Glutamatergic neuron (in vitro differentiated cells): ENCODE measurements around the gene PRELP. TPM values are rescaled to one million over a fixed set of nuclear protein-coding genes. Genes with fewer than 3 reads are reported as not detected.

ENCODE experiments used
- DNase-seq: peaks from one replicate; pipeline ENCODE4 v3.0.0; 2022
- H3K27ac Mint-ChIP-seq: one replicate; pipeline ENCODE4 v1.8.0; 2020; ENCODE audit warnings: mild to moderate bottlenecking, mixed read lengths, inconsistent platforms; ENCODE audit not compliant: unreplicated experiment
- H3K27me3 Mint-ChIP-seq: one replicate; pipeline ENCODE4 v1.8.0; 2020; ENCODE audit warnings: mild to moderate bottlenecking, moderate library complexity, mixed read lengths, inconsistent platforms; ENCODE audit not compliant: unreplicated experiment
- H3K36me3 Mint-ChIP-seq: one replicate; pipeline ENCODE4 v1.8.0; 2020; ENCODE audit warnings: mild to moderate bottlenecking, mixed read lengths, inconsistent platforms; ENCODE audit not compliant: unreplicated experiment
- H3K4me1 Mint-ChIP-seq: one replicate; pipeline ENCODE4 v1.8.0; 2020; ENCODE audit warnings: mild to moderate bottlenecking, low read depth, mixed read lengths, inconsistent platforms; ENCODE audit not compliant: unreplicated experiment
- H3K4me3 Mint-ChIP-seq: one replicate; pipeline ENCODE4 v1.8.0; 2020; ENCODE audit warnings: mild to moderate bottlenecking, mixed read lengths, inconsistent platforms; ENCODE audit not compliant: unreplicated experiment
- H3K9me3 Mint-ChIP-seq: one replicate; pipeline ENCODE4 v1.8.0; 2020; ENCODE audit warnings: mild to moderate bottlenecking, moderate library complexity, mixed read lengths, inconsistent platforms; ENCODE audit not compliant: unreplicated experiment
- total RNA-seq: library from RNA; stranded (reverse); fragmentation: NEBNext Ultra II Directional; extraction: Animal tissue kit (Norgen Biotek cat#: 25700); gene quantifications from one replicate; pipeline ENCODE4 v1.2.1, GENCODE V29; 2021; ENCODE audit not compliant: unreplicated experiment
- TF ChIP-seq, protein P1 (sequence below): fragments of 200-600 bp; sonication (generic); IDR thresholded peaks from one replicate; pipeline ENCODE4 v1.5.0; 2021; ENCODE audit not compliant: partially characterized antibody, unreplicated experiment

Gene PRELP
- total RNA-seq, 1 donor from 2014 or later = not detected

DNA sequence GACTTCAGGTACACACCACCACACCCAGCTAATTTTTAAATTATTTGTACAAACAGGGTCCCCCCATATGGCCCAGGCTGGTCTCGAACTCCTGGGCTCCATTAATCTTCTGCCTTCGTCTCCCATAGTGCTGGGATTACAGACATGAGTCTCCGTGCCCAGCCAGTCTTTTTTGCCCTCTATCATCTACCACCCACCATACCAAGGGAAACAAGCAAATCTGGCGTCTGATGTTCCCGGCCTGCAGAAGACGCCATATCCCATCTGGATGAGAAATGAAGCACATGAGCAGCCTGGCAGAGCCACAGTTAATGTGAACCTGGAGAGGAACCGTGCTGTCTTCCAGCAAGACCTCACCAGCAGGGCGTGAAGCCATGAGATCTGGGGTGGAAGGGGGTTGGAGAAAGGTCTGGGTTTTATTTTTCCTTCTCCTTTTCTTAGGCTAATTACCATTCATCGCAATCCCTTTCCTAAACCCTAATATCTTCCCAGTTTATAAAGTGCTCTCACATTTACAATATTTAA, 1.8 kb upstream of the PRELP start:
- peaks cover 9% of the 10 kb centered on the region for H3K9me3 Mint-ChIP-seq
- H3K27me3 Mint-ChIP-seq = peaks cover 5% of the 10 kb centered on the region
- H3K4me1 Mint-ChIP-seq = peaks cover 6% of the 10 kb centered on the region
- TF ChIP-seq, protein P1, sequence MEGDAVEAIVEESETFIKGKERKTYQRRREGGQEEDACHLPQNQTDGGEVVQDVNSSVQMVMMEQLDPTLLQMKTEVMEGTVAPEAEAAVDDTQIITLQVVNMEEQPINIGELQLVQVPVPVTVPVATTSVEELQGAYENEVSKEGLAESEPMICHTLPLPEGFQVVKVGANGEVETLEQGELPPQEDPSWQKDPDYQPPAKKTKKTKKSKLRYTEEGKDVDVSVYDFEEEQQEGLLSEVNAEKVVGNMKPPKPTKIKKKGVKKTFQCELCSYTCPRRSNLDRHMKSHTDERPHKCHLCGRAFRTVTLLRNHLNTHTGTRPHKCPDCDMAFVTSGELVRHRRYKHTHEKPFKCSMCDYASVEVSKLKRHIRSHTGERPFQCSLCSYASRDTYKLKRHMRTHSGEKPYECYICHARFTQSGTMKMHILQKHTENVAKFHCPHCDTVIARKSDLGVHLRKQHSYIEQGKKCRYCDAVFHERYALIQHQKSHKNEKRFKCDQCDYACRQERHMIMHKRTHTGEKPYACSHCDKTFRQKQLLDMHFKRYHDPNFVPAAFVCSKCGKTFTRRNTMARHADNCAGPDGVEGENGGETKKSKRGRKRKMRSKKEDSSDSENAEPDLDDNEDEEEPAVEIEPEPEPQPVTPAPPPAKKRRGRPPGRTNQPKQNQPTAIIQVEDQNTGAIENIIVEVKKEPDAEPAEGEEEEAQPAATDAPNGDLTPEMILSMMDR = no peak
- H3K27ac Mint-ChIP-seq = no peak overlapping the region
- H3K4me3 Mint-ChIP-seq = no peak overlapping the region
- DNase-seq = no peak
- H3K36me3 Mint-ChIP-seq = no peaks in the 10 kb centered on the region

DNA sequence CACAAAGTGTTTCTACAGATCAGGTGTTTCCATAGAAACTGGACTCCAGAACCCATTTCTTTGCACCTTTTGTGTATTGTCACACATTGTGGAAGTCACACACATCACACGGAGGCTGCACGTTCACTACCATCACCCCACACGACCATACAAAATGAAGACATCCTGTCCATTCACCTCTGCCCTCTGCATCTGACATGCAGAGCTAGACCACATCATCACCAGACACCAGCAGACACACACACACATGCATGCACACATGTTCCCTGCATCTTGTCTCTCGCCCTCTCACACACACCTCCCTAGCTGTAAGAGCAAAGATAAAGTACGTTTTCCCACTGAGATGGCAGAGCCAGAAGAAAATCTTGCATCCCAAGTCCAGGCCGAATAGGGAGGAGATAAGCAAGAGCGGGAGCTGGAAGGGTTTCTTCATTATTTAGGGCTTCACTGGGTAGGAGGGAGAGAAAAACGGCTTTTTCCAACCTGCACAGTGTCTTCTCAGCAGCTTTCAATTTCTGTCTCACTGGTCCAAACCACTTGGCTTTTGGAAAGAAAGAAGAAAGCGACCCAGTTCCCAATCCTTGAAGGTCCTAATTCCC, 709 bp downstream of the PRELP start:
- H3K9me3 Mint-ChIP-seq = peaks cover 7% of the 10 kb centered on the region
- DNase-seq = no peak
- H3K4me3 Mint-ChIP-seq = no peak overlapping the region
- peaks cover 5% of the 10 kb centered on the region for H3K27me3 Mint-ChIP-seq
- H3K27ac Mint-ChIP-seq = no peak overlapping the region
- TF ChIP-seq, protein P1 = no peak
- H3K4me1 Mint-ChIP-seq = peaks cover 8% of the 10 kb centered on the region
- no peaks in the 10 kb centered on the region for H3K36me3 Mint-ChIP-seq

GRCh38 chr1:203477748-203478147, 2.1 kb downstream of the PRELP start:
- TF ChIP-seq, protein P1 = no peak
- no peak for DNase-seq
- Mint-ChIP-seq H3K4me1 (peaks cover 11% of the 10 kb centered on the region), H3K27ac (no peak overlapping the region), H3K36me3 (no peaks in the 10 kb centered on the region), H3K27me3 (peaks cover 5% of the 10 kb centered on the region), H3K9me3 (peaks cover 5% of the 10 kb centered on the region), H3K4me3 (no peak overlapping the region)

- no peak overlapping the region for H3K27ac Mint-ChIP-seq
These were observed 2.6 kb downstream of the PRELP start for GRCh38 chr1:203478231-203478630.

GRCh38 chr1:203478986-203479385, 3.4 kb downstream of the PRELP start:
- Mint-ChIP-seq H3K4me1 (peaks cover 11% of the 10 kb centered on the region), H3K27ac (no peak overlapping the region)

More at GRCh38 chr1:203478231-203478630, 2.6 kb downstream of the PRELP start:
- H3K27me3 Mint-ChIP-seq = peaks cover 5% of the 10 kb centered on the region
- TF ChIP-seq, protein P1 = no peak
- H3K4me1 Mint-ChIP-seq = peaks cover 11% of the 10 kb centered on the region
- DNase-seq = no peak
- H3K9me3 Mint-ChIP-seq = peaks cover 5% of the 10 kb centered on the region
- no peak overlapping the region for H3K4me3 Mint-ChIP-seq
- no peaks in the 10 kb centered on the region for H3K36me3 Mint-ChIP-seq

More at GRCh38 chr1:203478986-203479385, 3.4 kb downstream of the PRELP start:
- Mint-ChIP-seq H3K27me3 (no peaks in the 10 kb centered on the region), H3K4me3 (no peak overlapping the region), H3K9me3 (peaks cover 5% of the 10 kb centered on the region), H3K36me3 (no peaks in the 10 kb centered on the region)
- TF ChIP-seq, protein P1 = no peak
- no peak for DNase-seq
